HFF-Myc (cell line): Measurements from ENCODE around the gene SMIM35.

Experiments used
- DNase-seq: peaks from one replicate; pipeline ENCODE4 v3.0.0-alpha.2; 2011; ENCODE audit warnings: low read depth; ENCODE audit errors: extremely low read depth
- H3K4me3 ChIP-seq: replicated peaks from 2 replicates; pipeline ENCODE4 v1.5.1; 2011; ENCODE audit warnings: low read depth, mild to moderate bottlenecking, control low read depth, low read length
- TF ChIP-seq, protein P1 (sequence below): IDR thresholded peaks from 2 replicates; pipeline ENCODE4 v1.5.1; 2012; ENCODE audit warnings: mild to moderate bottlenecking, low read depth, low read length, control low read depth; ENCODE audit errors: missing control alignments

The SMIM35 gene

GRCh38 chr11:118074785-118075184 is 12.0 kb downstream of the SMIM35 start:
- H3K4me3 ChIP-seq = no peak overlapping the region
- no peak for DNase-seq
- TF ChIP-seq, protein P1, sequence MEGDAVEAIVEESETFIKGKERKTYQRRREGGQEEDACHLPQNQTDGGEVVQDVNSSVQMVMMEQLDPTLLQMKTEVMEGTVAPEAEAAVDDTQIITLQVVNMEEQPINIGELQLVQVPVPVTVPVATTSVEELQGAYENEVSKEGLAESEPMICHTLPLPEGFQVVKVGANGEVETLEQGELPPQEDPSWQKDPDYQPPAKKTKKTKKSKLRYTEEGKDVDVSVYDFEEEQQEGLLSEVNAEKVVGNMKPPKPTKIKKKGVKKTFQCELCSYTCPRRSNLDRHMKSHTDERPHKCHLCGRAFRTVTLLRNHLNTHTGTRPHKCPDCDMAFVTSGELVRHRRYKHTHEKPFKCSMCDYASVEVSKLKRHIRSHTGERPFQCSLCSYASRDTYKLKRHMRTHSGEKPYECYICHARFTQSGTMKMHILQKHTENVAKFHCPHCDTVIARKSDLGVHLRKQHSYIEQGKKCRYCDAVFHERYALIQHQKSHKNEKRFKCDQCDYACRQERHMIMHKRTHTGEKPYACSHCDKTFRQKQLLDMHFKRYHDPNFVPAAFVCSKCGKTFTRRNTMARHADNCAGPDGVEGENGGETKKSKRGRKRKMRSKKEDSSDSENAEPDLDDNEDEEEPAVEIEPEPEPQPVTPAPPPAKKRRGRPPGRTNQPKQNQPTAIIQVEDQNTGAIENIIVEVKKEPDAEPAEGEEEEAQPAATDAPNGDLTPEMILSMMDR = no peak

- TF ChIP-seq, protein P1 = no peak
- no peak overlapping the region for H3K4me3 ChIP-seq
- no peak for DNase-seq
These were observed 12.6 kb downstream of the SMIM35 start for GRCh38 chr11:118074091-118074685.

DNA sequence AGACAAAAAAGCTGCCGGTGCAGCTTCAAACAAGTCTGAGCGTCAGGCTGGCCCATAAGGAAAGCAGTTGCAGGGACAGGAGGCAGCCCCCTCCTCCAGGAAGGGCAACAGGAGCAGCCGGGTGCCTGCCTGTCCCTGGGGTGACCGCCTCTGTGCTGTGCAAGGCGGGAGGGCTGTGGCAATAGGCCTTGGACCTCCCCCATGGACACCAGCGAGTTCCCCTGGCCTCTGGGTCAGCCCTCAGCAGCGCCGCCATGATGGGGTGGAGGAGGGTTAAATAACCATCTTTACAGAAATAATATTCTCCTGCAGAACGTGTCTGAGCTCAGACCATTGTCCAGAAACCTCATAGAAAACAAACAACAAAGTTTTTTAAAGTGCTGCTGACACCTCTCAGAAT is 13.2 kb downstream of the SMIM35 start:
- no peak for DNase-seq
- H3K4me3 ChIP-seq = no peak overlapping the region
- TF ChIP-seq, protein P1 = no peak

- TF ChIP-seq, protein P1 = no peak
- no peak overlapping the region for H3K4me3 ChIP-seq
- no peak for DNase-seq
These were observed 15.2 kb downstream of the SMIM35 start for GRCh38 chr11:118071416-118072030.

DNA sequence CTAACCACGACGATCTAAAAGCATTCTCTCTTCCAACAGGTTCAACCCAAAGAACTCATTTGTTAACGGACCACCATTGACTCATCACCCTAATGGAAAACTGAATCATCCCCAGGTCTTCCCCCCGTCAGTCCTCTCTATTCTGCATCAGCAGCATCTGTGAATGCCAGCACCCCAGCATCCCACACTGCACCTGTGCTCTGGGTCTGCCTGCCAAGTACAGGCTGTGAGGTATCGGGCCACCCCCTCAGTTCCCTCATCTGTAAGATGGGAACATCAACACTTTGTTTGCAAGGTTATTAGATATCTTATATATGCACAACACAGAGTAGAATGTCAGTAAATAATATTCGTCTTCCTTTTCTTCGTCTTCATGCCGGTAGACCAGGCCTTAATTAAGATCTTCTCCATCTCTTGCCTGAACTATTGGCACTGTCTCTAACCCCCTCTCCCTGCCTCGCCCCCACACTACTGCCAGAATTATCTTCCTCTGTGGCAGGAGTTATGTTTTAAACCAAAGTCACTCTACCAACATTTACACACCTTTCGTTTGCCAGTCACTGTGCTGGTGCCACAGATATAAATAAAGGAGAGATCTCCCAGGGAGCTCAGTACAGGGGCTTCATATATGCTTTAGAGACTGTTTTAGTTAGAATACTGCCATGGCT is 17.7 kb downstream of the SMIM35 start:
- H3K4me3 ChIP-seq = no peak overlapping the region
- TF ChIP-seq, protein P1 = no peak
- no peak for DNase-seq

- no peak overlapping the region for H3K4me3 ChIP-seq
- DNase-seq = no peak
- TF ChIP-seq, protein P1 = no peak
These were observed 18.4 kb downstream of the SMIM35 start for GRCh38 chr11:118068206-118068944.
